NCI-H748 (cell line): ENCODE measurements around the gene COL28A1.
"Not testable (repeated sequence)": the region's sequence is repeated elsewhere in the genome, so short reads cannot be mapped to it uniquely, and the experiment has no call there.

Experiments
- DNase-seq: peaks from one replicate; lab custom pipeline; 2025; ENCODE audit not compliant: unreplicated experiment; lab: John Stamatoyannopoulos, UW

Gene COL28A1

GRCh38 chr7:7519528-7519927 lies 16.1 kb downstream of the COL28A1 start:
- DNase-seq: no peak

GRCh38 chr7:7519056-7519455 lies 16.6 kb downstream of the COL28A1 start:
- DNase-seq: no peak

GRCh38 chr7:7517754-7518153 lies 17.9 kb downstream of the COL28A1 start:
- no peak for DNase-seq

GRCh38 chr7:7516662-7517061 lies 19.0 kb downstream of the COL28A1 start:
- DNase-seq: no peak

- DNase-seq: peak; percentile 26
Measured at GRCh38 chr7:7516156-7516555, 19.5 kb downstream of the COL28A1 start.

GRCh38 chr7:7512861-7513597 lies 22.6 kb downstream of the COL28A1 start:
- DNase-seq: no peak

- no peak for DNase-seq
Measured at GRCh38 chr7:7510794-7511193, 24.9 kb downstream of the COL28A1 start.

GRCh38 chr7:7505915-7506314 lies 29.8 kb downstream of the COL28A1 start:
- peak; percentile 46 for DNase-seq

GRCh38 chr7:7504910-7505704 lies 30.6 kb downstream of the COL28A1 start:
- peak; percentile 80 for DNase-seq

GRCh38 chr7:7499892-7500291 lies 35.8 kb downstream of the COL28A1 start:
- DNase-seq: no peak

GRCh38 chr7:7498856-7499255 lies 36.8 kb downstream of the COL28A1 start:
- DNase-seq: no peak

GRCh38 chr7:7496311-7496710 lies 39.4 kb downstream of the COL28A1 start:
- DNase-seq: no peak

- DNase-seq: no peak
Measured at GRCh38 chr7:7495171-7495570, 40.5 kb downstream of the COL28A1 start.

- peak; percentile 15 for DNase-seq
Measured at GRCh38 chr7:7491044-7491443, 44.6 kb downstream of the COL28A1 start.

- no peak for DNase-seq
Measured at GRCh38 chr7:7490003-7490402, 45.7 kb downstream of the COL28A1 start.

GRCh38 chr7:7489546-7489945 lies 46.1 kb downstream of the COL28A1 start:
- no peak for DNase-seq

GRCh38 chr7:7486362-7486761 lies 49.3 kb downstream of the COL28A1 start:
- DNase-seq: no peak

- DNase-seq: no peak
Measured at GRCh38 chr7:7484072-7484471, 51.6 kb downstream of the COL28A1 start.

GRCh38 chr7:7481802-7482201 lies 53.9 kb downstream of the COL28A1 start:
- no peak for DNase-seq

- DNase-seq: no peak
Measured at GRCh38 chr7:7479275-7479805, 56.3 kb downstream of the COL28A1 start.

- DNase-seq: no peak
Measured at GRCh38 chr7:7478569-7478968, 57.1 kb downstream of the COL28A1 start.

- DNase-seq: not testable (repeated sequence)
Measured at GRCh38 chr7:7477641-7478040, 58.0 kb downstream of the COL28A1 start.
